SK-N-MC (cell line): ENCODE results near the gene PROCA1.

Experiments
- EZH2 ChIP-seq: fragments of 200-600 bp; sonication (generic); IDR thresholded peaks from one replicate; pipeline ENCODE4 v1.6.1; 2017; ENCODE audit warnings: antibody characterized with exemption
- FOXP2 ChIP-seq: optimal IDR thresholded peaks from 2 replicates; pipeline ENCODE3; 2011; ENCODE audit warnings: mild to moderate bottlenecking, moderate library complexity; ENCODE audit not compliant: insufficient read depth; ENCODE audit errors: extremely low read length, control extremely low read depth
- POLR2AphosphoS5 ChIP-seq: IDR thresholded peaks from 2 replicates; pipeline ENCODE4 v1.6.1; 2012; ENCODE audit warnings: mild to moderate bottlenecking, low read depth, low read length, borderline replicate concordance

GRCh38 chr17:28719021-28719433 lies 7.3 kb upstream of the PROCA1 start:
- TF ChIP-seq POLR2AphosphoS5: no peak
- TF ChIP-seq EZH2: no peak
- TF ChIP-seq FOXP2: no peak
